H1 (cell line): ENCODE results near the gene AMPH. TPM values are rescaled to one million over a fixed set of nuclear protein-coding genes. Genes with fewer than 3 reads are reported as not detected.

Experiments used
- ATF2 ChIP-seq: IDR thresholded peaks from 2 replicates; pipeline ENCODE4 v1.6.1; 2012; ENCODE audit warnings: low read length, inconsistent platforms
- RXRA ChIP-seq: IDR thresholded peaks from 2 replicates; pipeline ENCODE4 v1.6.1; 2011; ENCODE audit warnings: low read depth, mild to moderate bottlenecking, low read length, moderate library complexity; ENCODE audit not compliant: insufficient read depth
- polyA plus RNA-seq, 7 experiments: library from polyadenylated mRNA; depleted of rRNA in 3 of 7; stranded (reverse) in 5 of 7; unstranded in 2 of 7; fragments of >200 nt in 5 of 7; fragments of 200-250 nt in 2 of 7; gene quantifications; 1 replicate in 5 of 7; 2 replicates in 1 of 7; 4 replicates in 1 of 7; pipeline versions ENCODE4 v1.2.1 to v1.2.3, GENCODE V29; 2011 to 2013; ENCODE audit warnings: missing spikeins in 2 of 7, mixed read lengths in 2 of 7
- total RNA-seq: library from RNA; stranded (reverse); fragmentation: NEBNext Ultra II Directional; extraction: Animal tissue kit (Norgen Biotek cat#: 25700); gene quantifications from 2 replicates; pipeline ENCODE4 v1.2.1, GENCODE V29; 2021

Gene AMPH
- total and polyA plus RNA-seq, 2 of the 8 experiments (the other 6 are each of a cell fraction or from before 2014, with no cell fraction given) = 7.3 to 12.2 TPM

GRCh38 chr7:38563741-38564140 is 67.4 kb downstream of the AMPH start (continued):
- TF ChIP-seq ATF2 (no peak), RXRA (no peak)
